CD14-positive monocyte (primary cell): ENCODE measurements around the gene POPDC2. TPM values are rescaled to one million over a fixed set of nuclear protein-coding genes. Genes with fewer than 3 reads are reported as not detected.

Source experiments
- DNase-seq, 3 donors: peaks; one replicate each; pipeline ENCODE4 v3.0.0-alpha.2; 2011 to 2022
- H2AFZ ChIP-seq: 2 replicates; pipeline ENCODE4 v1.6.0; 2012; ENCODE audit warnings: mild to moderate bottlenecking, low read depth, low read length, inconsistent platforms; ENCODE audit not compliant: insufficient read depth, poor library complexity, severe bottlenecking
- H3K27ac ChIP-seq, 2 donors: 1 replicate in 1 of 2; 2 replicates in 1 of 2; pipeline ENCODE4 v1.5.1; 2012 to 2013; ENCODE audit warnings: low read length in 2 of 2, control low read depth in 1 of 2, inconsistent platforms in 1 of 2, low read depth in 1 of 2, mild to moderate bottlenecking in 1 of 2
- H3K27me3 ChIP-seq, 2 donors: one replicate each; pipeline versions ENCODE4 v1.6.0 to v1.6.1; 2011 to 2013; ENCODE audit warnings: low read length in 2 of 2; ENCODE audit not compliant: control insufficient read depth in 2 of 2, insufficient read depth in 2 of 2
- H3K36me3 ChIP-seq, 2 donors: replicated peaks in 1 of 2; 1 replicate in 1 of 2; 2 replicates in 1 of 2; pipeline versions ENCODE4 v1.5.1 to v1.6.1; 2012 to 2013; ENCODE audit warnings: low read length in 2 of 2, control low read depth in 1 of 2, inconsistent platforms in 1 of 2, mild to moderate bottlenecking in 1 of 2; ENCODE audit not compliant: insufficient read depth in 2 of 2, control insufficient read depth in 1 of 2
- H3K4me1 ChIP-seq, 2 donors: 1 replicate in 1 of 2; 2 replicates in 1 of 2; pipeline versions ENCODE4 v1.5.1 to v1.6.1; 2012 to 2013; ENCODE audit warnings: low read length in 2 of 2, control low read depth in 1 of 2, inconsistent platforms in 1 of 2, mild to moderate bottlenecking in 1 of 2, moderate library complexity in 1 of 2; ENCODE audit not compliant: insufficient read depth in 2 of 2, control insufficient read depth in 1 of 2
- H3K4me2 ChIP-seq: replicated peaks from 2 replicates; pipeline ENCODE3; 2012; ENCODE audit warnings: low read length, moderate library complexity, mild to moderate bottlenecking; ENCODE audit not compliant: poor library complexity, severe bottlenecking; ENCODE audit errors: extremely low read depth
- H3K4me3 ChIP-seq, 3 experiments: fragments of 200-600 bp in 1 of 3; sonication (generic) in 1 of 3; replicated peaks in 1 of 3; 1 replicate in 2 of 3; 2 replicates in 1 of 3; pipeline ENCODE4 v1.5.1; 2011 to 2013; ENCODE audit warnings: low read length in 3 of 3, mild to moderate bottlenecking in 3 of 3, control low read depth in 2 of 3, low read depth in 2 of 3, inconsistent platforms in 1 of 3, moderate library complexity in 1 of 3
- H3K79me2 ChIP-seq: 2 replicates; pipeline ENCODE4 v1.6.0; 2012; ENCODE audit warnings: mild to moderate bottlenecking, control low read depth, inconsistent platforms, low read length, moderate library complexity; ENCODE audit not compliant: insufficient read depth
- H3K9ac ChIP-seq: 2 replicates; pipeline ENCODE4 v1.6.0; 2017; ENCODE audit warnings: low read length, mild to moderate bottlenecking; ENCODE audit not compliant: insufficient read depth, poor library complexity, severe bottlenecking
- H3K9me3 ChIP-seq, 2 donors: replicated peaks in 1 of 2; 1 replicate in 1 of 2; 2 replicates in 1 of 2; pipeline versions ENCODE4 v1.5.1 to v1.6.1; 2012 to 2013; ENCODE audit warnings: low read length in 2 of 2, control low read depth in 1 of 2; ENCODE audit not compliant: control insufficient read depth in 1 of 2, insufficient read depth in 1 of 2
- H4K20me1 ChIP-seq: 2 replicates; pipeline ENCODE4 v1.6.0; 2012; ENCODE audit warnings: mild to moderate bottlenecking, low read length, control low read depth, moderate library complexity; ENCODE audit not compliant: insufficient read depth
- H3K27ac Mint-ChIP-seq, 7 donors: one replicate each; pipeline ENCODE4 v1.8.0; 2020; ENCODE audit warnings: mild to moderate bottlenecking in 7 of 7, mixed read lengths in 7 of 7, moderate library complexity in 6 of 7, inconsistent platforms in 2 of 7
- H3K27me3 Mint-ChIP-seq, 3 donors: one replicate each; pipeline ENCODE4 v1.8.0; 2021 to 2022; ENCODE audit warnings: low read depth in 3 of 3, mild to moderate bottlenecking in 3 of 3, mixed read lengths in 3 of 3, moderate library complexity in 3 of 3, inconsistent platforms in 1 of 3
- H3K36me3 Mint-ChIP-seq, 2 donors: one replicate each; pipeline ENCODE4 v1.8.0; 2020; ENCODE audit warnings: mixed read lengths in 2 of 2, inconsistent platforms in 1 of 2, mild to moderate bottlenecking in 1 of 2
- H3K4me1 Mint-ChIP-seq: one replicate; pipeline ENCODE4 v1.8.0; 2020; ENCODE audit warnings: mild to moderate bottlenecking, mixed read lengths
- H3K4me3 Mint-ChIP-seq, 2 donors: one replicate each; pipeline ENCODE4 v1.8.0; 2020; ENCODE audit warnings: mild to moderate bottlenecking in 2 of 2, mixed read lengths in 2 of 2, moderate library complexity in 1 of 2
- H3K9me3 Mint-ChIP-seq, 7 donors: one replicate each; pipeline ENCODE4 v1.8.0; 2020 to 2022; ENCODE audit warnings: mixed read lengths in 7 of 7, mild to moderate bottlenecking in 6 of 7, moderate library complexity in 6 of 7, inconsistent platforms in 2 of 7
- WGBS: methylation state at CpG from one replicate; pipeline ENCODE4 v1.1.5; 2013; ENCODE audit warnings: missing lambda C conversion rate; ENCODE audit not compliant: insufficient coverage; 5-methylcytosine and 5-hydroxymethylcytosine counted together
- intact Hi-C, 2 donors: fragments of 100-400 bp; cut with micrococcal nuclease; formaldehyde crosslinking; loops; one replicate each; pipeline versions ENCODE4 v1.15.0 to v1.15.1; 2023
- polyA plus RNA-seq, 3 donors: library from polyadenylated mRNA; depleted of rRNA in 1 of 3; unstranded in 2 of 3; stranded (reverse) in 1 of 3; fragments of 300-500 nt in 2 of 3; fragments of >200 nt in 1 of 3; fragmentation: Illumina TruSeq in 2 of 3; gene quantifications; 1 replicate in 2 of 3; 2 replicates in 1 of 3; pipeline ENCODE4 v1.2.3, GENCODE V29; 2012 to 2021
- TF ChIP-seq, protein P1 (sequence below): fragments of 200-600 bp; IDR thresholded peaks from one replicate; pipeline ENCODE4 v1.8.0; 2022; ENCODE audit warnings: antibody characterized with exemption, mild to moderate bottlenecking

The POPDC2 gene
- polyA plus RNA-seq, 3 donors = 0.58 to 6.7 (median 0.63) TPM

DNA sequence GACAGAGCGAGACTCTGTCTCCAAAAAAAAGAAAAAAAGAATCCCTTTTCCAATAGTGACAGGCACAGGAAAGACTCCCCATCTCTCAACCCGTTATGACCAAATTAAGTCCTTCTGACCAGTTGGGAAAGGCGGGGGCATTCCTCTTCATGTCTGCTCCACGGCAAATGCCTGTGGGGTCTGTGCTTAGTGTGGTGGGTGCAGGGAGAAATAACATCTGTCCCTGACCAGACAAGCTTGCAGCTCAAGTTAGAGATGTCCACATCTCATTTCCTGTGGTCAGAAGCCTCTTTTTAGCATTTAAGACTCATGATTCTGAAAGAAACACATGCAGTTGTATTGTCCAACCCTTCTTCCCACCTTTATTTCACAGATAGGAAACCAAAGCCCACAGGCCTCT, 46.5 kb downstream of the POPDC2 start:
- Histone ChIP-seq H3K79me2 (no peaks in the 10 kb centered on the region), H3K36me3 (no peaks in the 10 kb centered on the region), H3K4me1 (no peaks in the 10 kb centered on the region), H4K20me1 (no peaks in the 10 kb centered on the region), H3K27ac (no peak overlapping the region), H3K9me3 (no peaks in the 10 kb centered on the region), H3K4me3 (no peak overlapping the region), H3K4me2 (no peak overlapping the region), H2AFZ (no peak overlapping the region), H3K9ac (no peak overlapping the region), H3K27me3 (no peaks in the 10 kb centered on the region)
- peaks cover 0 to 5% (median 1%) of the 10 kb centered on the region in 3 donors for H3K27me3 Mint-ChIP-seq
- no peak overlapping the region for H3K27ac Mint-ChIP-seq
- H3K9me3 Mint-ChIP-seq = peaks cover 0 to 8% (median 2%) of the 10 kb centered on the region in 7 donors
- no peak overlapping the region for H3K4me3 Mint-ChIP-seq
- intact Hi-C loops = no loop called here
- H3K36me3 Mint-ChIP-seq = no peaks in the 10 kb centered on the region
- TF ChIP-seq, protein P1, sequence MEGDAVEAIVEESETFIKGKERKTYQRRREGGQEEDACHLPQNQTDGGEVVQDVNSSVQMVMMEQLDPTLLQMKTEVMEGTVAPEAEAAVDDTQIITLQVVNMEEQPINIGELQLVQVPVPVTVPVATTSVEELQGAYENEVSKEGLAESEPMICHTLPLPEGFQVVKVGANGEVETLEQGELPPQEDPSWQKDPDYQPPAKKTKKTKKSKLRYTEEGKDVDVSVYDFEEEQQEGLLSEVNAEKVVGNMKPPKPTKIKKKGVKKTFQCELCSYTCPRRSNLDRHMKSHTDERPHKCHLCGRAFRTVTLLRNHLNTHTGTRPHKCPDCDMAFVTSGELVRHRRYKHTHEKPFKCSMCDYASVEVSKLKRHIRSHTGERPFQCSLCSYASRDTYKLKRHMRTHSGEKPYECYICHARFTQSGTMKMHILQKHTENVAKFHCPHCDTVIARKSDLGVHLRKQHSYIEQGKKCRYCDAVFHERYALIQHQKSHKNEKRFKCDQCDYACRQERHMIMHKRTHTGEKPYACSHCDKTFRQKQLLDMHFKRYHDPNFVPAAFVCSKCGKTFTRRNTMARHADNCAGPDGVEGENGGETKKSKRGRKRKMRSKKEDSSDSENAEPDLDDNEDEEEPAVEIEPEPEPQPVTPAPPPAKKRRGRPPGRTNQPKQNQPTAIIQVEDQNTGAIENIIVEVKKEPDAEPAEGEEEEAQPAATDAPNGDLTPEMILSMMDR = no peak
- no peak for DNase-seq
- 89% methylated on average over 1 of the region's 4 CpGs for WGBS
- no peaks in the 10 kb centered on the region for H3K4me1 Mint-ChIP-seq

DNA sequence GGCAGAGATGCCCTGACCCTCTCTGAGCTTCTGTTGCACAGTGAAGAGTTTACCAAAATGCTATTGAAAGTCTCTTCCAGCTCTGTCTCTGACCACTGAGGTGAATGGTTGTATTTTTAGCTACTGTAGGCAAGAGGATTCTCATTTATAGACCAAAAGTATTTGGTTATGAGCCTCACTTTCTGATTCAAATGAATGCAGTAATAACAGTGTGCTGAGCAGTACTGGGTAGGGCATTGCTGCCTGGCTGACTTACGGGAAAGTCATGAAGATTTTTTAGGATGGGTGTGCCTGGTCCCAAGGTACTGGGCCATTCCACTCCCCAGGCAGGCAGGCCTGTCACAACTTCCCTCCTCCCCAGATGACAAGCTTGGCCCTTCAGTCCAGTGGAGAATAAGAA, 47.2 kb downstream of the POPDC2 start:
- TF ChIP-seq, protein P1 = no peak
- H3K4me1 ChIP-seq = no peaks in the 10 kb centered on the region
- H3K9me3 Mint-ChIP-seq = peaks cover 0 to 8% (median 1%) of the 10 kb centered on the region in 7 donors
- H3K4me1 Mint-ChIP-seq = no peaks in the 10 kb centered on the region
- H3K27ac ChIP-seq = no peak overlapping the region
- H2AFZ ChIP-seq = no peak overlapping the region
- intact Hi-C loops = no loop called here
- H3K27me3 Mint-ChIP-seq = peaks cover 0 to 9% (median 0%) of the 10 kb centered on the region in 3 donors
- whole genome bisulfite sequencing = no CpG with 5 or more reads among the region's 1 CpG
- H3K27ac Mint-ChIP-seq = no peak overlapping the region
- no peaks in the 10 kb centered on the region for H3K9me3 ChIP-seq
- DNase-seq = no peak
- H3K36me3 Mint-ChIP-seq = no peaks in the 10 kb centered on the region
- no peak overlapping the region for H3K9ac ChIP-seq
- no peak overlapping the region for H3K4me3 Mint-ChIP-seq
- H3K27me3 ChIP-seq = no peaks in the 10 kb centered on the region
- no peaks in the 10 kb centered on the region for H4K20me1 ChIP-seq
- no peaks in the 10 kb centered on the region for H3K79me2 ChIP-seq
- no peak overlapping the region for H3K4me3 ChIP-seq
- no peak overlapping the region for H3K4me2 ChIP-seq
- H3K36me3 ChIP-seq = no peaks in the 10 kb centered on the region
